K562 treated with DMSO at 1 percent for 48 hours (cell line): Measurements from ENCODE around the gene TRIM39. TPM values are rescaled to one million over a fixed set of nuclear protein-coding genes. Genes with fewer than 3 reads are reported as not detected.

Experiments
- total RNA-seq: library from RNA; unstranded; fragments of 300-600 nt; gene quantifications from 2 replicates; pipeline ENCODE4 v1.2.3, GENCODE V29; 2022; ENCODE audit warnings: low replicate concordance; ENCODE audit errors: extremely low read depth

Gene TRIM39
- total RNA-seq: not detected in 2 replicates

GRCh38 chr6:30326526-30327231 lies at the start of gene TRIM39:
TRIM39 (plus strand) TSS chr6:30326927; CDS start chr6:30329318, 2,391 bp downstream.

GRCh38 chr6:30344868-30345671 lies 18.3 kb downstream of the TRIM39 start, which contains the start of gene RPP21:
RPP21 (plus strand) TSS chr6:30345156; CDS start chr6:30345172, 16 bp downstream.

Other genes with a start within 250 kb of the TRIM39 start
- not detected in 2 replicates for gene TRIM31, start 213.8 kb upstream of the TRIM39 start, total RNA-seq
- gene TRIM40, start 190.8 kb upstream of the TRIM39 start, total RNA-seq: not detected in 2 replicates
- not detected in 2 replicates for gene TRIM10, start 165.7 kb upstream of the TRIM39 start, total RNA-seq
- gene TRIM15, start 163.4 kb upstream of the TRIM39 start, total RNA-seq: not detected in 2 replicates
- gene TRIM26, start 113.5 kb upstream of the TRIM39 start, total RNA-seq: not detected in 2 replicates
- gene RPP21, start 18.2 kb downstream of the TRIM39 start, total RNA-seq: not detected in 2 replicates
- not detected in 2 replicates for gene HLA-E, start 162.6 kb downstream of the TRIM39 start, total RNA-seq
- gene GNL1, start 229.6 kb downstream of the TRIM39 start, total RNA-seq: not detected in 2 replicates
- not detected in 2 replicates for gene PRR3, start 230.4 kb downstream of the TRIM39 start, total RNA-seq
- not detected in 2 replicates for gene ABCF1, start 244.5 kb downstream of the TRIM39 start, total RNA-seq